GM12872 (cell line): ENCODE results near the gene ADGRB3.

Experiments
- TF ChIP-seq, protein P1 (sequence below): IDR thresholded peaks from 3 replicates; pipeline ENCODE4 v1.5.1; 2011; ENCODE audit warnings: low read depth, mild to moderate bottlenecking, low read length, moderate library complexity; ENCODE audit not compliant: insufficient read depth

ADGRB3 gene

DNA sequence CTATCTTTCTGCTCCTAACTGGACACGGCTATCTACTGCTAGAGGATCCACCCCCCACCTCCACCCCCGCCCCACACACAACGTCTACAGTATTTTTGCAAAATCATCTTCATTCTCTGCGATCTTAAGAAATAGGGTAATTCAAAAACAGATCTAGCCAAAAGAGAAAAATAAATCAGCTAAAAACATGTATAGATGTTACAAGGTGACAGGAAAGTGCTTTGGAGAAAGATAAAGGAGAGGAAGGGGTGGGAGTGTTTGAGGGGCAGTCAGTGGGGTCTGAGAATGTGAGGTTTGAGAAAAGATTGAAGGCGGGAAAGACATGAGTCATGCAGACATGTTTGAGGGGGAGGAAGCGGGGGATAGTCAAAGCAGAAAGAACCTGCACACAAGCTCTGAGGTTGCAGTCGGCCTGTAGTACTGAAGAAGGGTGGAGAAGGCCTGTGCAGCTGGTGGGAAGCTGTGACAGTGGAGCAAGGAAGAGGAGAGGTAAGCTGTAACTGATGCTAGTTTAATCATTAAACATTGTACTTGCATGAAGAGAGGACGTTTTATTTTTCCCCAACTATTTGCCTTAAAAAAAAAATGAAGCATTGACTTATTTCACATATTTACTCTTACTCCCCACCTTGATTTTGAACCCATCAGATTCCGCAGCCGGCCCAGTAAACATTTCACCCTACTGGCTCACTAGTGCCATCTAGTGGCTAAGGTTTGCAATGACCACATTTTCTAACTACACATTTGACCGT lies 332.6 kb downstream of the ADGRB3 start:
- TF ChIP-seq, protein P1, sequence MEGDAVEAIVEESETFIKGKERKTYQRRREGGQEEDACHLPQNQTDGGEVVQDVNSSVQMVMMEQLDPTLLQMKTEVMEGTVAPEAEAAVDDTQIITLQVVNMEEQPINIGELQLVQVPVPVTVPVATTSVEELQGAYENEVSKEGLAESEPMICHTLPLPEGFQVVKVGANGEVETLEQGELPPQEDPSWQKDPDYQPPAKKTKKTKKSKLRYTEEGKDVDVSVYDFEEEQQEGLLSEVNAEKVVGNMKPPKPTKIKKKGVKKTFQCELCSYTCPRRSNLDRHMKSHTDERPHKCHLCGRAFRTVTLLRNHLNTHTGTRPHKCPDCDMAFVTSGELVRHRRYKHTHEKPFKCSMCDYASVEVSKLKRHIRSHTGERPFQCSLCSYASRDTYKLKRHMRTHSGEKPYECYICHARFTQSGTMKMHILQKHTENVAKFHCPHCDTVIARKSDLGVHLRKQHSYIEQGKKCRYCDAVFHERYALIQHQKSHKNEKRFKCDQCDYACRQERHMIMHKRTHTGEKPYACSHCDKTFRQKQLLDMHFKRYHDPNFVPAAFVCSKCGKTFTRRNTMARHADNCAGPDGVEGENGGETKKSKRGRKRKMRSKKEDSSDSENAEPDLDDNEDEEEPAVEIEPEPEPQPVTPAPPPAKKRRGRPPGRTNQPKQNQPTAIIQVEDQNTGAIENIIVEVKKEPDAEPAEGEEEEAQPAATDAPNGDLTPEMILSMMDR, result peak; percentile 83

GRCh38 chr6:68968301-68968649 lies 333.2 kb downstream of the ADGRB3 start:
- TF ChIP-seq, protein P1, result no peak

- TF ChIP-seq, protein P1, result no peak
These were observed 338.0 kb downstream of the ADGRB3 start for GRCh38 chr6:68973066-68973465.

DNA sequence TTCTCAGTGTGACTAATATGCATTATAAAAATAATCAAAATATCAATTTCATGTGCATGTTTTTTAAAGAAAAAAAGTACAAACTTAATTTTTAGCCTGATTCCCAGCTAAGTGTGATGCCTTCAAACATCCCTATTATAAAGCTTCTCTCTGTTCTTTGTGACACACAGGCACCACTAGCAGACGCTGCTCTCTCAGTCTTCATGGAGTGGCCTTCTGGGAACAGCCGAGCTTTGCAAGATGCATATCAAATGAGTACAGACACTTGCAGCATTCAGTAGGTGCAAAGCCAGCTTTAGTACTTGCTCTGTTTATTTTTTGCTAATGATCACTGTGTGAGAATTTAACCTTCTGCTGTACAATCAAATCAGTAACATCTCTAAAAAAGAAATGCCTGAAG lies 340.0 kb downstream of the ADGRB3 start:
- TF ChIP-seq, protein P1, result no peak

DNA sequence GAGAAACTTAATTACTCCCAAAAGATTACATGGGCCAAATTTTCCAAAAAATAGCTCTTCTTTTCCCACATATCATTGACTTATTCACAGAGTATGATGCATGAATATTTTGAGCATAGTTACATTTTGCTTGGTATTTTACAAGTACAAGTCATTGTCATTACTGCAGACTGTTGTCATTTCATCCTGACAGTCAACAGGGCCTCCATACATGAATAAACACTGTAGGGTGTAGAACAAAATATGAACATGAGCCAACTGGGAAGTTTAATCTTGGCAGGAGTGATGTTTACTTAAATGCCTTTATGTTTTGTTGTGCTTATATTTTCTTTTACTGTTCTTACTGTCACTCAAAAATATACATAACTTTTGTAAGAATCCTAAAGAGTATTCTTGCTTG lies 340.7 kb downstream of the ADGRB3 start:
- TF ChIP-seq, protein P1, result no peak

- TF ChIP-seq, protein P1, result peak; percentile 26; the same call in 2 of the 3 replicates
These were observed 341.2 kb downstream of the ADGRB3 start for GRCh38 chr6:68976260-68976659.

DNA sequence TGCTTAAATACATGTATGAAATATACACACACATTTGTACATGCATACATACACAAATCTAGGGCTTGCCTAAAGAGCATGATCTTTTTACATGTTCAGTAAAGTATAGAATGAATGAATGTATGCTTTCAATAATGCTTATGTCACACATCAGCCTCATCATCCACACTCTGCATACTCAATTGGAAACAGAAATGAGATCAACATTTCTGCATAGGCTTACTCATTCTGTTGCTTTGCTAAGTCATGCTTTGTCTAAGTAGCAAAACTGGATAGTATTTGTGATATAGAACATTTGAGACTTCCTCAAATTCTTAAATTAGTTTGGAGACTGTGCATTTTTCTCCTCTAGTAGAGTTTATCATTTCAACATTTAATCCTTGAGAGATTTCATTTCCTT lies 343.3 kb downstream of the ADGRB3 start:
- TF ChIP-seq, protein P1, result no peak
